OCI-LY7 (cell line): ENCODE measurements around the gene DGLUCY.

Source experiments
- EZH2phosphoT487 ChIP-seq: fragments of 200-600 bp; sonication (generic); IDR thresholded peaks from 2 replicates; pipeline ENCODE4 v1.6.1; 2018; ENCODE audit warnings: low read depth, borderline replicate concordance, mild to moderate bottlenecking, mixed run types, antibody characterized with exemption, low read length, moderate library complexity, mixed read lengths
- TF ChIP-seq, protein P1 (sequence below): fragments of 200-600 bp; sonication (generic); conservative IDR thresholded peaks from 2 replicates; pipeline ENCODE4 v1.5.1; 2014; ENCODE audit warnings: mild to moderate bottlenecking, antibody characterized with exemption, low read length, moderate library complexity, mixed read lengths

DNA sequence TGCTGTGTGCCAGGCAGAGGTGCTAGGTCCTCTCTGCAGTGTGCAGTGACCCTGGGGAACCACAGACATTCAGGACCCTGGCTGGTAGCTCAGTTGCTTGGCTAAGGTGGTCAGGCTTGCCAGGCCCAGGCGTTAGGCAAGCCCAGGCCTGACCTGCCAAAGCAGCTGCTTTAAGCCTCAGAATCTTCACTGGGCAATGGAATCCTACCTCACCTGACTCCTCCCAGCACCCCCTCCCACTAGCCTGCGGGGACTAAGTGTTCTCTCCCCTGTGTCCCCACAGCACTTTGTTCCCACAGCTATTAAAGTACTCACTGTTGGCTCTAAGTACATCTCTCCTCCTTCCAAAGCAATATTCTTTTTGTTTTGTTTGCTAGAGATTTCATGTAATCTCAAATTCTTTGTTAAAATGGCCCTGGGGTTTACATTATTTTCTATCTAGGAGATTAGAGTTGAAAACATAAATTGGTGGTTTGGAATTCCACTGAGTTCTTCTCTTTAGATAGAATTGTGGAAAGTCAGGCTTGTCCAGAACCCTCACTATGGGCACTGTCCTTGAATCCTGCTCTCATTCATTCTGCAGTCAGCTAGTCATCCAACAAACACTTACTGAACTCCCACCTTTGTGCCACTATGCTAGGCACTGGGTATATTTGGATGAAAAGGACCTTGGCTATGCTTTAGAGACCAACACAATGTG lies 44.4 kb downstream of the DGLUCY start:
- TF ChIP-seq, protein P1, sequence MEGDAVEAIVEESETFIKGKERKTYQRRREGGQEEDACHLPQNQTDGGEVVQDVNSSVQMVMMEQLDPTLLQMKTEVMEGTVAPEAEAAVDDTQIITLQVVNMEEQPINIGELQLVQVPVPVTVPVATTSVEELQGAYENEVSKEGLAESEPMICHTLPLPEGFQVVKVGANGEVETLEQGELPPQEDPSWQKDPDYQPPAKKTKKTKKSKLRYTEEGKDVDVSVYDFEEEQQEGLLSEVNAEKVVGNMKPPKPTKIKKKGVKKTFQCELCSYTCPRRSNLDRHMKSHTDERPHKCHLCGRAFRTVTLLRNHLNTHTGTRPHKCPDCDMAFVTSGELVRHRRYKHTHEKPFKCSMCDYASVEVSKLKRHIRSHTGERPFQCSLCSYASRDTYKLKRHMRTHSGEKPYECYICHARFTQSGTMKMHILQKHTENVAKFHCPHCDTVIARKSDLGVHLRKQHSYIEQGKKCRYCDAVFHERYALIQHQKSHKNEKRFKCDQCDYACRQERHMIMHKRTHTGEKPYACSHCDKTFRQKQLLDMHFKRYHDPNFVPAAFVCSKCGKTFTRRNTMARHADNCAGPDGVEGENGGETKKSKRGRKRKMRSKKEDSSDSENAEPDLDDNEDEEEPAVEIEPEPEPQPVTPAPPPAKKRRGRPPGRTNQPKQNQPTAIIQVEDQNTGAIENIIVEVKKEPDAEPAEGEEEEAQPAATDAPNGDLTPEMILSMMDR: no peak
- no peak for TF ChIP-seq EZH2phosphoT487
